Effector memory CD4-positive, alpha-beta T cell (primary cell): ENCODE results near the gene LGALS3.
"Not testable (repeated sequence)": the region's sequence is repeated elsewhere in the genome, so short reads cannot be mapped to it uniquely, and the experiment has no call there.

Source experiments
- DNase-seq, 3 donors: peaks; one replicate each; pipeline ENCODE4 v3.0.0-alpha.2; 2020
- H3K27ac ChIP-seq: 2 replicates; pipeline ENCODE4 v1.7.0; 2013; ENCODE audit warnings: mild to moderate bottlenecking, low read length, moderate library complexity; ENCODE audit not compliant: insufficient read depth, poor library complexity, severe bottlenecking
- H3K27me3 ChIP-seq: replicated peaks from 2 replicates; pipeline ENCODE4 v1.7.0; 2013; ENCODE audit warnings: mild to moderate bottlenecking, low read length; ENCODE audit not compliant: insufficient read depth, control insufficient read depth, poor library complexity, severe bottlenecking
- H3K36me3 ChIP-seq: 2 replicates; pipeline ENCODE4 v1.7.0; 2013; ENCODE audit warnings: mild to moderate bottlenecking, low read length, moderate library complexity; ENCODE audit not compliant: control insufficient read depth, insufficient read depth
- H3K4me1 ChIP-seq: 2 replicates; pipeline ENCODE4 v1.7.0; 2013; ENCODE audit warnings: low read length, mild to moderate bottlenecking; ENCODE audit not compliant: control insufficient read depth, insufficient read depth, poor library complexity, severe bottlenecking
- H3K4me3 ChIP-seq: 2 replicates; pipeline ENCODE4 v1.7.0; 2013; ENCODE audit warnings: low read length, low read depth, mild to moderate bottlenecking; ENCODE audit not compliant: insufficient read depth, poor library complexity, severe bottlenecking
- H3K9me3 ChIP-seq: 2 replicates; pipeline ENCODE4 v1.7.0; 2013; ENCODE audit warnings: mild to moderate bottlenecking, low read length, moderate library complexity; ENCODE audit not compliant: control insufficient read depth
- total RNA-seq, 3 donors: gene quantifications; one replicate each; lab custom pipeline; 2026; lab: John Stamatoyannopoulos, UW

The LGALS3 gene
- total RNA-seq, result 18.3 to 27.5 (median 18.4) reads per million in 3 donors

- DNase-seq, result peak; percentile 5 to 34 (median 20)
- Histone ChIP-seq H3K9me3 (no peaks in the 10 kb centered on the region), H3K27ac (peak within 1 kb of the TSS; percentile 64), H3K4me1 (peaks cover 8% of the 10 kb centered on the region), H3K4me3 (peak within 1 kb of the TSS; percentile 69), H3K27me3 (peaks cover 3% of the 10 kb centered on the region), H3K36me3 (peaks cover 2% of the 10 kb centered on the region)
These were observed at the start of gene LGALS3 for GRCh38 chr14:55129086-55129427. LGALS3 (plus strand) TSS chr14:55129252; CDS start chr14:55137374, 8,122 bp downstream.

GRCh38 chr14:55079961-55080360 lies 49.1 kb upstream of the LGALS3 start:
- H3K36me3 ChIP-seq, H3K4me3 ChIP-seq, H3K4me1 ChIP-seq, H3K27me3 ChIP-seq, H3K9me3 ChIP-seq, H3K27ac ChIP-seq, DNase-seq: not testable (repeated sequence)

- no peaks in the 10 kb centered on the region for H3K36me3 ChIP-seq
- no peaks in the 10 kb centered on the region for H3K27me3 ChIP-seq
- no peak for DNase-seq
- no peak overlapping the region for H3K27ac ChIP-seq
- no peak overlapping the region for H3K4me3 ChIP-seq
- no peaks in the 10 kb centered on the region for H3K9me3 ChIP-seq
- H3K4me1 ChIP-seq, result no peaks in the 10 kb centered on the region
These were observed 44.5 kb upstream of the LGALS3 start for GRCh38 chr14:55084401-55085059.

GRCh38 chr14:55085060-55085660 lies 43.9 kb upstream of the LGALS3 start:
- Histone ChIP-seq H3K27me3 (no peaks in the 10 kb centered on the region), H3K9me3 (no peaks in the 10 kb centered on the region), H3K36me3 (no peaks in the 10 kb centered on the region), H3K4me3 (no peak overlapping the region), H3K4me1 (no peaks in the 10 kb centered on the region), H3K27ac (no peak overlapping the region)
- no peak for DNase-seq

GRCh38 chr14:55086938-55087337 lies 42.1 kb upstream of the LGALS3 start:
- H3K36me3 ChIP-seq, result no peaks in the 10 kb centered on the region
- no peaks in the 10 kb centered on the region for H3K9me3 ChIP-seq
- no peaks in the 10 kb centered on the region for H3K27me3 ChIP-seq
- no peak for DNase-seq
- no peak overlapping the region for H3K4me3 ChIP-seq
- no peaks in the 10 kb centered on the region for H3K4me1 ChIP-seq
- H3K27ac ChIP-seq, result no peak overlapping the region

- no peaks in the 10 kb centered on the region for H3K4me1 ChIP-seq
- H3K9me3 ChIP-seq, result no peaks in the 10 kb centered on the region
- no peaks in the 10 kb centered on the region for H3K36me3 ChIP-seq
- no peak overlapping the region for H3K27ac ChIP-seq
- DNase-seq, result no peak
- no peaks in the 10 kb centered on the region for H3K27me3 ChIP-seq
- H3K4me3 ChIP-seq, result no peak overlapping the region
These were observed 40.7 kb upstream of the LGALS3 start for GRCh38 chr14:55088356-55088755.

GRCh38 chr14:55092341-55092740 lies 36.7 kb upstream of the LGALS3 start:
- no peaks in the 10 kb centered on the region for H3K9me3 ChIP-seq
- DNase-seq, result no peak
- H3K27ac ChIP-seq, result no peak overlapping the region
- H3K4me3 ChIP-seq, result no peak overlapping the region
- H3K27me3 ChIP-seq, result no peaks in the 10 kb centered on the region
- H3K36me3 ChIP-seq, result no peaks in the 10 kb centered on the region
- no peaks in the 10 kb centered on the region for H3K4me1 ChIP-seq

- H3K9me3 ChIP-seq, result no peaks in the 10 kb centered on the region
- no peak overlapping the region for H3K27ac ChIP-seq
- no peaks in the 10 kb centered on the region for H3K27me3 ChIP-seq
- H3K36me3 ChIP-seq, result no peaks in the 10 kb centered on the region
- DNase-seq, result no peak
- no peak overlapping the region for H3K4me3 ChIP-seq
- H3K4me1 ChIP-seq, result no peaks in the 10 kb centered on the region
These were observed 34.5 kb upstream of the LGALS3 start for GRCh38 chr14:55094292-55095157.

GRCh38 chr14:55097881-55098560 lies 31.0 kb upstream of the LGALS3 start:
- peaks cover 6% of the 10 kb centered on the region for H3K4me1 ChIP-seq
- DNase-seq, result peak in 1 of 3 donors; percentile 6
- H3K27ac ChIP-seq, result no peak overlapping the region
- H3K36me3 ChIP-seq, result no peaks in the 10 kb centered on the region
- H3K27me3 ChIP-seq, result no peaks in the 10 kb centered on the region
- H3K4me3 ChIP-seq, result no peak overlapping the region
- no peaks in the 10 kb centered on the region for H3K9me3 ChIP-seq
